ENCODE measurements around the gene GDF10.

GDF10 gene

DNA sequence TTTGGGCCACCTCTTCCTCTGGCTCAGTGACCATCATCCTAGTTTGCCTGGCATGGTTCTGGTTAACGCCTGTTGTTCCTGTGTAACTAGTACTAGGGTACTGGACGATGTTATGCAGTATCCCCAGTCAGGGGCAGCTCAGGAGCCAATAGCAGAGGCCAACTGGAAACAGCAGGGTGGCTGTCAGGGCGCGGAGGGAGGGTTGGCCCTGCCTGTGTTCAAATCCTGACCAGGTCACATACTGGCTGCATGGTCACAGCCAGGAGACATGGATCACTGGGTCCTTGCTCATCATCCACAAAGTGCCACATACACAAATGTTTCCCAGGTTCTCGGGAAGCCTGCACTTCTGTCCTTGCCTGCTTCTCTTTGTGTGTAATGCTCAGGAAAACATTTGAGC is 35.9 kb downstream of the GDF10 start:
- Histone ChIP-seq H3K4me1 (ENCODE audit: control insufficient read depth in 2 of 2, insufficient read depth in 1 of 2, low read depth in 1 of 2, low read length in 2 of 2) (peaks cover 0 to 3% of the 10 kb centered on the region in 2 donors), H3K27ac (replicated peaks; ENCODE audit: low read length) (no peak overlapping the region), H3K9me3 (replicated peaks in 1 of 2; ENCODE audit: control insufficient read depth in 2 of 2, insufficient read depth in 1 of 2, low read depth in 1 of 2, low read length in 2 of 2) (peaks cover 0 to 2% of the 10 kb centered on the region in 2 donors), H3K36me3 (replicated peaks in 1 of 2; ENCODE audit: control insufficient read depth in 2 of 2, insufficient read depth in 2 of 2, low read length in 2 of 2) (no peaks in the 10 kb centered on the region), H2BK15ac (ENCODE audit: low read length) (no peak overlapping the region), H3K79me1 (ENCODE audit: low read depth, low read length) (no peaks in the 10 kb centered on the region), H3K9ac (ENCODE audit: low read depth, low read length, poor library complexity) (no peak overlapping the region), H3K4me3 (ENCODE audit: low read length in 2 of 2) (peak overlapping the region in 1 of 2 donors; percentile 9), H3K18ac (ENCODE audit: low read length) (peak overlapping the region; percentile 0), H3K27me3 (ENCODE audit: control insufficient read depth in 3 of 3, insufficient read depth in 3 of 3, low read depth in 1 of 3, low read length in 3 of 3) (peaks cover 0 to 3% (median 0%) of the 10 kb centered on the region in 3 experiments), H4K8ac (ENCODE audit: low read depth, low read length) (no peak overlapping the region), H3K14ac (ENCODE audit: low read length) (no peak overlapping the region), H2BK12ac (ENCODE audit: low read length) (no peak overlapping the region), H3K4ac (ENCODE audit: low read length) (no peak overlapping the region), H2BK5ac (ENCODE audit: low read length) (no peak overlapping the region), H4K91ac (ENCODE audit: low read depth, low read length, poor library complexity) (no peak overlapping the region), H3K4me2 (ENCODE audit: insufficient read depth, low read length, poor library complexity, severe bottlenecking) (no peak overlapping the region), H2BK120ac (ENCODE audit: low read depth, low read length) (no peak overlapping the region), H2AK5ac (ENCODE audit: low read depth, low read length) (no peak overlapping the region), H3K23ac (ENCODE audit: low read depth, low read length, poor library complexity) (no peak overlapping the region), H2AFZ (ENCODE audit: low read length) (no peak overlapping the region)
- no peak for DNase-seq (ENCODE audit: low spot score)
- no CpG with 5 or more reads among the region's 5 CpGs for WGBS, 2 donors (ENCODE audit: extremely low coverage in 2 of 2, insufficient read length in 2 of 2, insufficient replicate concordance in 1 of 2)

DNA sequence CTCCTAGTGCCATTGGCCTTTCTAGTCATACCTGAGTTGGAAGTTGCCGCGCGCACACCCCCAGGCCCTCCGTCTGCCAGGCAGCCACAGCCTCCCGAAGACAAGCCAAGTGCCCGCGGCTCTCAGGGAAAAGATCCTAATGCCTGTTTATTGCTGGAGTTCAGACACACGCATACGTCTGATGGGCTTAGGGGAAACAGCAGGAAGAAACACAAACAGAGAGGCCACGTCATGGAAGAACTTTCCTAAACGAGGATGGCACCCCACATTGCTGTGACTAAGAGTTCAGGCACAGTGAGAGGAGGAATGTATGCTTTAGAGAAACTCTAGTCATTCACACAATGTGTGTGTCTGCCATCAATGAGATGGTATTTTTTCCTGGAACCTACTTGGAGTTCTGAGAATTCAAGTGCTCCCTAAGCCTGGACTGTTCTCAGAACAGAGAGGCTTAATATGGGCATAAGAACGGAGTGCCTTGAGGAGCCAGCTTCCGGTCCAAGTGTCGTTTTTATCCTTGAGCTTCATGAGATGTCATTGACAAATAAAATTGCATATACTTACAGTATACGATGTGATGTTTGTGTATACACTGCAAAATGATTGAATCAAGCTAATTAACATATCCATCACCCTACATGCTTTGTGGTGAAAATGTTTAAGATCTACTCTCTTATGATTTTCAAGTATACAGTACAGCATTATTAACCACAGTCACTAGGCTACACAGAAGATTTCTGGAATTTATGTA is 36.6 kb downstream of the GDF10 start:
- Histone ChIP-seq H2AFZ (ENCODE audit: low read length) (no peak overlapping the region), H3K4me3 (ENCODE audit: low read length in 2 of 2) (no peak overlapping the region), H3K27me3 (ENCODE audit: control insufficient read depth in 3 of 3, insufficient read depth in 3 of 3, low read depth in 1 of 3, low read length in 3 of 3) (peaks cover 0 to 3% (median 0%) of the 10 kb centered on the region in 3 experiments), H3K79me1 (ENCODE audit: low read depth, low read length) (no peaks in the 10 kb centered on the region), H3K18ac (ENCODE audit: low read length) (no peak overlapping the region), H2BK12ac (ENCODE audit: low read length) (no peak overlapping the region), H3K9ac (ENCODE audit: low read depth, low read length, poor library complexity) (no peak overlapping the region), H2BK5ac (ENCODE audit: low read length) (no peak overlapping the region), H2BK120ac (ENCODE audit: low read depth, low read length) (no peak overlapping the region), H2BK15ac (ENCODE audit: low read length) (no peak overlapping the region), H3K14ac (ENCODE audit: low read length) (no peak overlapping the region), H3K4ac (ENCODE audit: low read length) (no peak overlapping the region), H3K23ac (ENCODE audit: low read depth, low read length, poor library complexity) (no peak overlapping the region), H4K8ac (ENCODE audit: low read depth, low read length) (no peak overlapping the region), H3K4me1 (ENCODE audit: control insufficient read depth in 2 of 2, insufficient read depth in 1 of 2, low read depth in 1 of 2, low read length in 2 of 2) (peaks cover 0 to 3% of the 10 kb centered on the region in 2 donors), H2AK5ac (ENCODE audit: low read depth, low read length) (no peak overlapping the region), H3K4me2 (ENCODE audit: insufficient read depth, low read length, poor library complexity, severe bottlenecking) (no peak overlapping the region), H3K27ac (replicated peaks; ENCODE audit: low read length) (no peak overlapping the region), H3K36me3 (replicated peaks in 1 of 2; ENCODE audit: control insufficient read depth in 2 of 2, insufficient read depth in 2 of 2, low read length in 2 of 2) (no peaks in the 10 kb centered on the region), H3K9me3 (replicated peaks in 1 of 2; ENCODE audit: control insufficient read depth in 2 of 2, insufficient read depth in 1 of 2, low read depth in 1 of 2, low read length in 2 of 2) (peaks cover 0 to 2% of the 10 kb centered on the region in 2 donors), H4K91ac (ENCODE audit: low read depth, low read length, poor library complexity) (no peak overlapping the region)
- WGBS, 2 donors (ENCODE audit: extremely low coverage in 2 of 2, insufficient read length in 2 of 2, insufficient replicate concordance in 1 of 2), result no CpG with 5 or more reads among the region's 15 CpGs
- DNase-seq (ENCODE audit: low spot score), result no peak

DNA sequence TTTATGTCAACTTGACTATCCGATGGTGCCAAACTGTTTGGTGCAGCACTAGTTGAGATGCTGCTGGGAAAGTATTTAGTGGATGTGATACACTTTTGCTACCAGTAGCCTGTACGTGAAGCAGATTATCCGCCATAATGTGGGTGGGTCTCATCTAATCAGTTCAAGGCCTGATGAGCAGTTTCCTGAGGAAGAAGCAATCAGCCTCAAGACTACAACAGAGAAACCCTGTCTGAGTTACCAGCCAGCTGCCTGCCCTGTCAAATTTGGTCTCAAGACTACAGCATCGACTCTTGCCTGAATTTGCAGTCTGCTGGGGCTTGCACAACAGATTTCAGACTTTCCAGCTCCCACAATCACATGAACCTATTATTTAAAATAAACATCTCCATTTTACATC is 37.3 kb downstream of the GDF10 start:
- H2BK5ac ChIP-seq (ENCODE audit: low read length), result no peak overlapping the region

DNA sequence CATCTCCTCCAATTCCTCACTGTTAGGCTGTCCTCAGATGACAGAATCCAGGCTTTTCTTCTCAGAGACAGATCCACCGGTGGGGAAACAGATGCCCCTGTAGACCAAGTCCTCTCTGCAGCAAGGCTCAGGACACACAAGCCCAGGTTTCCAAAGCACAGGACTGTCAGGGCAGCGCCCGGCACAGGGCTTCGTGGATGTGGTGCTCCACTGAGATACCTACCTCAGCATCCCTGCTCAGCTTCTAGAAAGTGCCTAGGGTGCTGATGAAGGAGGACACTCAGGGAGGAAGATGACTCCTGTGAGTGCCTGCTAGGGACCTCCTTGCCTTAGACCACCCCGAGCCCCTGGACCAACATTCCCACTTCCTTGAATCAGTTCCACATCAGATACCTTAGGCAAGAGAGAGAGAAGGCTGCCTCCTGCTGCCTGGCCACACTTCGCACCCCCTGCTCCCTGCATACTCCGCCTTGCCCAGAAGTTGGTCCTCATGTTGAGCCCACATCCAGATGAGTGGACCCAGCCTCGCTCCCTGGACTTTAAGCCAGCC is 39.3 kb downstream of the GDF10 start:
- Histone ChIP-seq H3K9ac (ENCODE audit: low read depth, low read length, poor library complexity) (peak overlapping the region; percentile 61), H3K36me3 (replicated peaks in 1 of 2; ENCODE audit: control insufficient read depth in 2 of 2, insufficient read depth in 2 of 2, low read length in 2 of 2) (no peaks in the 10 kb centered on the region), H3K14ac (ENCODE audit: low read length) (no peak overlapping the region), H2BK120ac (ENCODE audit: low read depth, low read length) (no peak overlapping the region), H3K4me1 (ENCODE audit: control insufficient read depth in 2 of 2, insufficient read depth in 1 of 2, low read depth in 1 of 2, low read length in 2 of 2) (peaks cover 0 to 3% of the 10 kb centered on the region in 2 donors), H2AFZ (ENCODE audit: low read length) (no peak overlapping the region), H4K91ac (ENCODE audit: low read depth, low read length, poor library complexity) (no peak overlapping the region), H2BK15ac (ENCODE audit: low read length) (peak overlapping the region; percentile 13), H2AK5ac (ENCODE audit: low read depth, low read length) (peak overlapping the region; percentile 3), H3K23ac (ENCODE audit: low read depth, low read length, poor library complexity) (no peak overlapping the region), H2BK12ac (ENCODE audit: low read length) (no peak overlapping the region), H3K27ac (replicated peaks; ENCODE audit: low read length) (no peak overlapping the region), H3K27me3 (ENCODE audit: control insufficient read depth in 3 of 3, insufficient read depth in 3 of 3, low read depth in 1 of 3, low read length in 3 of 3) (peaks cover 0 to 3% (median 0%) of the 10 kb centered on the region in 3 experiments), H3K4me3 (ENCODE audit: low read length in 2 of 2) (no peak overlapping the region), H3K9me3 (replicated peaks in 1 of 2; ENCODE audit: control insufficient read depth in 2 of 2, insufficient read depth in 1 of 2, low read depth in 1 of 2, low read length in 2 of 2) (no peaks in the 10 kb centered on the region), H4K8ac (ENCODE audit: low read depth, low read length) (no peak overlapping the region), H3K4me2 (ENCODE audit: insufficient read depth, low read length, poor library complexity, severe bottlenecking) (no peak overlapping the region), H3K79me1 (ENCODE audit: low read depth, low read length) (no peaks in the 10 kb centered on the region), H3K18ac (ENCODE audit: low read length) (no peak overlapping the region), H2BK5ac (ENCODE audit: low read length) (no peak overlapping the region), H3K4ac (ENCODE audit: low read length) (no peak overlapping the region)
- DNase-seq (ENCODE audit: low spot score), result no peak
- WGBS, 2 donors (ENCODE audit: extremely low coverage in 2 of 2, insufficient read length in 2 of 2, insufficient replicate concordance in 1 of 2), result no CpG with 5 or more reads among the region's 8 CpGs

More for the DNA sequence above, 37.3 kb downstream of the GDF10 start:
- Histone ChIP-seq H2BK12ac (ENCODE audit: low read length) (no peak overlapping the region), H3K27me3 (ENCODE audit: control insufficient read depth in 3 of 3, insufficient read depth in 3 of 3, low read depth in 1 of 3, low read length in 3 of 3) (peaks cover 0 to 3% (median 0%) of the 10 kb centered on the region in 3 experiments), H3K4me1 (ENCODE audit: control insufficient read depth in 2 of 2, insufficient read depth in 1 of 2, low read depth in 1 of 2, low read length in 2 of 2) (peaks cover 0 to 3% of the 10 kb centered on the region in 2 donors), H3K9ac (ENCODE audit: low read depth, low read length, poor library complexity) (no peak overlapping the region), H4K8ac (ENCODE audit: low read depth, low read length) (no peak overlapping the region), H2AK5ac (ENCODE audit: low read depth, low read length) (no peak overlapping the region), H2BK120ac (ENCODE audit: low read depth, low read length) (no peak overlapping the region), H3K14ac (ENCODE audit: low read length) (no peak overlapping the region), H4K91ac (ENCODE audit: low read depth, low read length, poor library complexity) (no peak overlapping the region), H2AFZ (ENCODE audit: low read length) (no peak overlapping the region), H3K79me1 (ENCODE audit: low read depth, low read length) (no peaks in the 10 kb centered on the region), H3K27ac (replicated peaks; ENCODE audit: low read length) (no peak overlapping the region), H3K4ac (ENCODE audit: low read length) (no peak overlapping the region), H3K23ac (ENCODE audit: low read depth, low read length, poor library complexity) (no peak overlapping the region), H3K4me3 (ENCODE audit: low read length in 2 of 2) (no peak overlapping the region), H2BK15ac (ENCODE audit: low read length) (no peak overlapping the region), H3K4me2 (ENCODE audit: insufficient read depth, low read length, poor library complexity, severe bottlenecking) (no peak overlapping the region), H3K36me3 (replicated peaks in 1 of 2; ENCODE audit: control insufficient read depth in 2 of 2, insufficient read depth in 2 of 2, low read length in 2 of 2) (no peaks in the 10 kb centered on the region), H3K9me3 (replicated peaks in 1 of 2; ENCODE audit: control insufficient read depth in 2 of 2, insufficient read depth in 1 of 2, low read depth in 1 of 2, low read length in 2 of 2) (no peaks in the 10 kb centered on the region), H3K18ac (ENCODE audit: low read length) (no peak overlapping the region)
- DNase-seq (ENCODE audit: low spot score), result no peak
- no CpG with 5 or more reads among the region's 4 CpGs for WGBS, 2 donors (ENCODE audit: extremely low coverage in 2 of 2, insufficient read length in 2 of 2, insufficient replicate concordance in 1 of 2)

Data from neuronal stem cell (in vitro differentiated cells).